ENCODE data around the gene ELAVL1. TPM values are rescaled to one million over a fixed set of nuclear protein-coding genes. Genes with fewer than 3 reads are reported as not detected.

ELAVL1 gene
- total RNA-seq, 6 experiments from 2014 or later, result 105 to 127 (median 115) TPM

DNA sequence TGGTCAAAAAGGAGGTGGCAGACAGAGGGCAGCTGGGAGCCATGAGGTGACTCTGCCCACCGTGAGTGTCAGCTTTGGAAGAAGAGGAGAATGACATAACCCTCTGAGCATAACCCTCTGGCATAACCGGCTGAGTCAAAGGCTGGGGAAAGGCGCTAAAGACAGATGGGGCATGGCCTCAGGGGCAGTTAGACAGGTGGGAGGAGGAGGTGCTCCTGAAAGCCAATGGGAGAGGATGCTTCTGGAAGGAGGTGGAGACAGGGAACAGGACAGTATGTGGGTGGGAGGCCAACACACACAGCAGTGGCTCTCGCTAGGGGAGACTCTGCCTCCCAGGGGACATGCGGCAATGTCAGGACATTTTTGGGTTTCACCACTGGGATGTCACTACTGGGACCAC is 17.1 kb downstream of the ELAVL1 start:
- H3K4me1 Mint-ChIP-seq (ENCODE audit: low read depth), result peaks cover 41% of the 10 kb centered on the region
- H3K4me3 Mint-ChIP-seq, result no peak overlapping the region; the same call in 1 of the 2 replicates
- H3K9me3 Mint-ChIP-seq, result no peaks in the 10 kb centered on the region

DNA sequence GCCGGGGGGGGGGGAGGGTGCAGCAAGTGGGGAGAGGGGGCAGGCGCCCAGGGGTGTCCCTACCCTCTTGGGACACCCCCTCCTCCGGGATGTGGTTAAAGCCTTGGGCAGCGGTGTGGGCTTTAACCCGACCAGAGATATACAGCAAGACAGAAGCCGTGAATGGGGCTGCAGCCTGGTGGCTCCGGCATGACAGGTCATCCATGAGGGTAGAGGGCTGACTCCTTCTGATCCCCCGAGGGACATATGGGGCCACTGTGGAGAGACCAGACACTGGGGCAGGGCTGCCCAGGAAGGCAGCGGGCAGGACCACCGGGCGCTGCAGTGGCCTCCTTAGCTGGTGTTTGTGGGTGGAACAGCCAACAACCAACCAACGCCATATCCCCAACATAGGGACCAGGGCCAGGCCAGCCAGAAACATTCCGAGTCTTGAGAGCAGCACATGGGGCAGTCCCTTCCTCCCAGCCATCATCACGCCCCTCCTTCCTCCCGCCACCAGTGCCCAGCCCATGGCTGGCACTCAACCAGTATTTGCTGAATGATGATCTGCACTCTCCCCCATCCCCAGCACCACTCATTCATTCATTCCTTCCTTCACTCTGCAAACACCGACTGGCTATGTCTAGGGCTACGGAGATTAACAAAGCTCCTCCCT is 18.2 kb downstream of the ELAVL1 start:
- Mint-ChIP-seq H3K36me3 (ENCODE audit: low read depth) (peaks cover 27% of the 10 kb centered on the region), H3K27me3 (ENCODE audit: insufficient read depth) (peaks cover 3% of the 10 kb centered on the region), H3K4me3 (no peak overlapping the region), H3K4me1 (ENCODE audit: low read depth) (peaks cover 40% of the 10 kb centered on the region), H3K27ac (peak overlapping the region; percentile 77), H3K9me3 (no peaks in the 10 kb centered on the region)
- DNase-seq, result no peak
- TF ChIP-seq, protein P1, sequence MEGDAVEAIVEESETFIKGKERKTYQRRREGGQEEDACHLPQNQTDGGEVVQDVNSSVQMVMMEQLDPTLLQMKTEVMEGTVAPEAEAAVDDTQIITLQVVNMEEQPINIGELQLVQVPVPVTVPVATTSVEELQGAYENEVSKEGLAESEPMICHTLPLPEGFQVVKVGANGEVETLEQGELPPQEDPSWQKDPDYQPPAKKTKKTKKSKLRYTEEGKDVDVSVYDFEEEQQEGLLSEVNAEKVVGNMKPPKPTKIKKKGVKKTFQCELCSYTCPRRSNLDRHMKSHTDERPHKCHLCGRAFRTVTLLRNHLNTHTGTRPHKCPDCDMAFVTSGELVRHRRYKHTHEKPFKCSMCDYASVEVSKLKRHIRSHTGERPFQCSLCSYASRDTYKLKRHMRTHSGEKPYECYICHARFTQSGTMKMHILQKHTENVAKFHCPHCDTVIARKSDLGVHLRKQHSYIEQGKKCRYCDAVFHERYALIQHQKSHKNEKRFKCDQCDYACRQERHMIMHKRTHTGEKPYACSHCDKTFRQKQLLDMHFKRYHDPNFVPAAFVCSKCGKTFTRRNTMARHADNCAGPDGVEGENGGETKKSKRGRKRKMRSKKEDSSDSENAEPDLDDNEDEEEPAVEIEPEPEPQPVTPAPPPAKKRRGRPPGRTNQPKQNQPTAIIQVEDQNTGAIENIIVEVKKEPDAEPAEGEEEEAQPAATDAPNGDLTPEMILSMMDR (IDR thresholded peaks at IDR 0.05), result no peak

More for the DNA sequence above, 17.1 kb downstream of the ELAVL1 start:
- Mint-ChIP-seq H3K27ac (peak overlapping the region; percentile 77), H3K36me3 (ENCODE audit: low read depth) (peaks cover 22% of the 10 kb centered on the region), H3K27me3 (ENCODE audit: insufficient read depth) (peaks cover 3% of the 10 kb centered on the region; the same call in 1 of the 2 replicates)
- no peak for DNase-seq
- TF ChIP-seq, protein P1 (IDR thresholded peaks at IDR 0.05), result no peak

DNA sequence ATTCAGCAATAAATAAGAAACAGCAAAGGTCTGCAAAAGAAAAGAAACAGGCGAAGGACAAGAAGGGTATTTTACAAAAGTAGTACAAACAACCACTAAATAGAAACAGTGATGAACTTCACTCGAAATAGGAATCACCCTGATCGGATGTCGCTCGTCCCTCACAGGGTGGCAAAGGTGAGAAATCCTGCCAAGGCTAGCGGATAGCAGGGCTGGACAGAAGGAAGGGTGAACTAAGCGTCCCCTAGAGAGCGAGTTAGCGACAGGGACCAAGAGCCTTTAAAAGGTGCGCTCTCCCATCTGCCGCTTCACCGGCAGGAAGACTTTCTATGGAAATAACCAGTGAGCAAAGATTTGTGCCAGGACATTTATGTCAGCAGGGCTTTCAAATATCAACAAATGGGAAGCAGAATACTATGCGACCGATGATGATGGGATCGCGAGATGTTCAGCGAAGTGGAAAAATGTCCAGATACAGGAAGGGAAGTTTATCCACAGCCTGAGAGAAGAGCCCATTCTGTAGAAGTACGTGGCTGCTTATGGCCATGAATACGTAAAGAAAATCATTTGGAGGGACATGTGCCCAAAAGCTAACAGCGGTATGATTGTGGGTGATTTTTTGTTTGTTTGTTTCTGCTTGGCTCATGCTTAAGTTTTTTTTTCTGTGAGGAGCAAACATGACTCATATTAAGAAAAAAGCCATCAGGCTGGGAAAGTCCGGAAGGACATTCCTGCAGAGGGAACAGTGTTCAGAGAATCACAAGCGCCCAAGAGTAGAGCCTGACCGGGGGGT is 18.9 kb downstream of the ELAVL1 start:
- Mint-ChIP-seq H3K27ac (peak overlapping the region; percentile 47), H3K4me3 (no peak overlapping the region), H3K27me3 (ENCODE audit: insufficient read depth) (peaks cover 3% of the 10 kb centered on the region), H3K9me3 (no peaks in the 10 kb centered on the region), H3K36me3 (ENCODE audit: low read depth) (peaks cover 25% of the 10 kb centered on the region), H3K4me1 (ENCODE audit: low read depth) (peaks cover 40% of the 10 kb centered on the region)
- TF ChIP-seq, protein P1 (IDR thresholded peaks at IDR 0.05), result no peak
- DNase-seq, result peak; percentile 73

DNA sequence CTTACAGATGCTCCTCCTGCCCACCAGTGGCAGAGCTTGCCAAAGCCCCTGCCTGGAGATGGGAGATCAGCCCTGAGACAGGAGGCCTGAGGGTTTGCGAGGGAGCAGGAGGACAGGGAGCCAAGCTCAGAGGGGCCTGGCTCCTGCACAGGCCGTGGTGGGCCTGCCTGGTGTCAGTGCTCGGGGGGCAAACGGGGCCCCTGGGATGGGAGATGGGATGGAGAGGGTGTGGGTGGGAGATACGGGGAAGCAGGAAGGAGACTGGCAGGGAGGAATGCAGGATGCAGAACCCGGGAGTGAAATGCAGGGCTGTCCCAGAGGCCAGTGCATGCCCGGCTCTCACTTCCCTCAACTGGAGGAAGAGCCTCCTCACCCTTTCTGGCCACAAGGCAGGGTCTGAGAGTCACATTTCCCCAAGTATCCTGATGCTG is 19.9 kb downstream of the ELAVL1 start:
- TF ChIP-seq, protein P1 (IDR thresholded peaks at IDR 0.05), result no peak
- Mint-ChIP-seq H3K9me3 (no peaks in the 10 kb centered on the region), H3K36me3 (ENCODE audit: low read depth) (peaks cover 26% of the 10 kb centered on the region), H3K4me3 (no peak overlapping the region), H3K27me3 (ENCODE audit: insufficient read depth) (peaks cover 3% of the 10 kb centered on the region), H3K27ac (no peak overlapping the region), H3K4me1 (ENCODE audit: low read depth) (peaks cover 40% of the 10 kb centered on the region)
- DNase-seq, result no peak

DNA sequence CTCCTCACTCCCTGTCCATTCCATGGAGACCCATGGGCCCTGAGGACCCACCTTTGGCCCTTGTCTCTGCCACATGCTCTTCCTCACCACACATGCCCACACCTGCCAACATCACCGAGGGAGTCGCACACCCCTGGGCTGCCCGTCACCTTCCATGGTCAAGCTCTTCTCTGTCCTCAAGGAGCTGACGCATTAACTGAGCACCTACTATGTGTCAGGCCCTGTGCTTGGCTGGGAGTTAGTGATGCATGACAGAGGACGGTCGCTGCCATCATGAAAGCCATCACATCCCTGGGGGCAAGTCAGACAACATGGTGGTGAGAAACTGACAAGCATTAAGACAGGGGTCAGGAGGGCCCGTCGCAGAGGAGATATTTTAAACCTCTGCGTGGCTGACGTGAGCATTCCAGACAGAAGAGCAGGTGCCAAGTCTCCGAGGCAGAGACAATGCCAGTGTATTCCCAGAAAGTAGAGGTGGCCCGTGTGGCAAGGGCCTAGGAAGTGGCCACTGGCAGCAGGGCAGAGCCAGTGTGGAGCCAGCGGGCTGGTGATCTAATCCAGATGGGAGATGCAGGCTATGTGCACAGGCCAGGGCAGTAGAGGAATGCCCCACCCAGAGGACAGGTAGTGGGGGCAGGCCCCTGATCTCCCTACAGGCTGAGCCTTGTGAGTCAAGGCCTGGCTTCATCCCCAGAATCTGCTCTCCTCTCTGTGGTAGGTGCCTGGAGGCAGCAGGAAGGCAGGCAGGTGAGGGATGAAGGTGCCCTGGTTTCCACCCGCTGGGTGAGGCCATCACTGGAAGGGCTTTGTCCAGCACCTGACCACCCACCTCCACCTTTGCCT is 21.2 kb downstream of the ELAVL1 start:
- Mint-ChIP-seq H3K4me3 (no peak overlapping the region), H3K9me3 (no peaks in the 10 kb centered on the region), H3K4me1 (ENCODE audit: low read depth) (peaks cover 34% of the 10 kb centered on the region), H3K36me3 (ENCODE audit: low read depth) (peaks cover 26% of the 10 kb centered on the region), H3K27me3 (ENCODE audit: insufficient read depth) (peaks cover 3% of the 10 kb centered on the region), H3K27ac (0 out of 2 replicates have a peak overlapping the region, but pooled peaks have one; percentile 42)
- DNase-seq, result no peak
- TF ChIP-seq, protein P1 (IDR thresholded peaks at IDR 0.05), result no peak
